Effector memory CD8-positive, alpha-beta T cell (primary cell): Measurements from ENCODE around the gene ZNF407.

Experiments
- ATAC-seq: fragments of 150-1000 bp; cut with Tn5 transposase; replicated peaks from 2 replicates; pipeline ENCODE4 v1.10.0; 2021; ENCODE audit warnings: mild to moderate bottlenecking, moderate library complexity
- DNase-seq, 3 experiments: peaks; one replicate each; pipeline ENCODE4 v3.0.0; 2021
- H3K27ac Mint-ChIP-seq, 2 donors: one replicate each; pipeline ENCODE4 v1.8.0; 2022; ENCODE audit warnings: mild to moderate bottlenecking in 2 of 2, mixed read lengths in 2 of 2, moderate library complexity in 2 of 2
- H3K27me3 Mint-ChIP-seq, 2 donors: one replicate each; pipeline ENCODE4 v1.8.0; 2022; ENCODE audit warnings: mixed read lengths in 2 of 2
- H3K36me3 Mint-ChIP-seq: one replicate; pipeline ENCODE4 v1.8.0; 2022; ENCODE audit warnings: mild to moderate bottlenecking, moderate library complexity, mixed read lengths; ENCODE audit not compliant: insufficient read depth
- H3K4me1 Mint-ChIP-seq, 2 donors: one replicate each; pipeline ENCODE4 v1.8.0; 2022; ENCODE audit warnings: low read depth in 2 of 2, mixed read lengths in 2 of 2
- H3K4me3 Mint-ChIP-seq, 2 donors: one replicate each; pipeline ENCODE4 v1.8.0; 2022; ENCODE audit warnings: mild to moderate bottlenecking in 2 of 2, mixed read lengths in 2 of 2, moderate library complexity in 2 of 2
- H3K9me3 Mint-ChIP-seq, 2 donors: one replicate each; pipeline ENCODE4 v1.8.0; 2022; ENCODE audit warnings: mixed read lengths in 2 of 2

Gene ZNF407

DNA sequence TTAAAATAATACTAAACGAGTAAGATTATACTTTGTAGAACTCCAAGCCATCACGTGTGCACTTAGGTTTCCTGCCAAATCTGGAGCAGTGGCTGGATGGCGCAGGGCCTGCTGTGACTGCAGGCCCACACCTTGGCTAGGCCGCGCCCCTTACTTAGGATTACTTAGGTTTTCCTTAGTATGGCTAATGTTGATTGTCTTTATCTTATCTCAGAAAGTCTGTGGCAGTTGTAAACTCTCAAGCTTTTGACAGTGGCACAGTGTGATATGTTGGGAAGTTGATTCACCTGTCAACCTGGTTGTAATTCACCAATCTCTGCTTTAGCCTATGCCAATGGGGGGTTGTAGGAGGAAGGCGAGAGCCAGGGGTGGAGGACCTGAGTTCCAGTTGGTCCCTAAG is 208.4 kb downstream of the ZNF407 start:
- no peaks in the 10 kb centered on the region for H3K27me3 Mint-ChIP-seq
- DNase-seq (no peak), ATAC-seq (no peak)
- no peak overlapping the region for H3K27ac Mint-ChIP-seq
- no peaks in the 10 kb centered on the region for H3K9me3 Mint-ChIP-seq
- no peak overlapping the region for H3K4me3 Mint-ChIP-seq
- H3K4me1 Mint-ChIP-seq: no peaks in the 10 kb centered on the region
- no peaks in the 10 kb centered on the region for H3K36me3 Mint-ChIP-seq

DNA sequence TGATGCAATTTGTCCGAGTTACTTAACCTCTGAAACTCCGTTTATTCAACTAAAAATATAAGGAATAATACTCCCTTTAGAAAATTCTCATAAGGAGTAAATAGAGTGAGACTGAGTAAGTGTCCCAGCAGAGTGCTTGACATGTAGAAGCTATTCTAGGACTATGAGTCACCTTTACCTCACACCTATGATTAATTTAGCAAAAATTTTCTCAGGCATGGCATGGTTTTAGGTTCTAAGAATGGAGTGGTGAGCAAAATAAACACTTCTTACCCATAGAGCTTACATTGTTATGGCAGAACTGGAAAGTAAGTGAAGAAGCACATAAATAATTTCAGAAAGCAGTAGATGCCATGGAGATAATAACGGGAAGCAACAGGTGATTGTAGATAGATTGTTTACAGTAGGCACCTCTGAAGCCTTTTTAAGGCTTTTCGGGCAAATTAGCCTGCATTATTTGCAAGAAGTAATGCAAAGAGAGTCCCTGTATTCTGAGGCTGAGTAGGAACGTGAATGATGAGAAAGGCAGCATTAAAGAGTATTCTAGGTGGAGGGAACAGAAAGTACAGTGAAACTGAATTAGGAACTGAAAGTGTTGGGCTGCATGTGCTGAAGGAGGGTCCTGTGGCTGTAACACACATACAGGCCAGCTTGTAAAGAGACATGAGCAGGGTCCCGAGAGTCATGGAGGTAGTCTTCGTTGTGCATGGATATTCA is 209.2 kb downstream of the ZNF407 start:
- H3K4me3 Mint-ChIP-seq: no peak overlapping the region
- no peaks in the 10 kb centered on the region for H3K4me1 Mint-ChIP-seq
- no peak for DNase-seq
- H3K9me3 Mint-ChIP-seq: no peaks in the 10 kb centered on the region
- H3K36me3 Mint-ChIP-seq: no peaks in the 10 kb centered on the region
- no peak overlapping the region for H3K27ac Mint-ChIP-seq
- no peak for ATAC-seq
- H3K27me3 Mint-ChIP-seq: no peaks in the 10 kb centered on the region

DNA sequence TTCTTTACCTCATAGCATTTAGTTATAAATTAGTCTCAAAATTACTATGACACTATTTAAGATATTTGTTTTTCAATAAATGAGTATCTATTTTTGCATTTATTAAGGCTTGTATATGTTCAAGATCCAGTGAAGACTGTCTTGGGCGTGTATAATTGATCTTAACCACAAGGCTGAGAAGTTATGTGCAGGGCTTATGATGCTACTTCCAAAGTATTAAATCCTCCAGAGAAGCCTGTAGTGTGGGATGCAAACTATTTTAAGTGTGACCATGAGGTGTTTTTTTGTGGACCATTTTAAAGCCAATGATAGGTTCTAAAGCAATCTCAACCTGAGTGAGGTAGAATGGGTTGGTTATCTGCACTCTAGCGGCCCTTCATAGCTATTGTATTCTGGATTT is 219.9 kb downstream of the ZNF407 start:
- peaks cover 3% of the 10 kb centered on the region for H3K36me3 Mint-ChIP-seq
- H3K9me3 Mint-ChIP-seq: peaks cover 1 to 5% of the 10 kb centered on the region in 2 donors
- no peaks in the 10 kb centered on the region for H3K4me1 Mint-ChIP-seq
- DNase-seq (no peak), ATAC-seq (no peak)
- no peak overlapping the region for H3K4me3 Mint-ChIP-seq
- H3K27ac Mint-ChIP-seq: no peak overlapping the region
- H3K27me3 Mint-ChIP-seq: no peaks in the 10 kb centered on the region

DNA sequence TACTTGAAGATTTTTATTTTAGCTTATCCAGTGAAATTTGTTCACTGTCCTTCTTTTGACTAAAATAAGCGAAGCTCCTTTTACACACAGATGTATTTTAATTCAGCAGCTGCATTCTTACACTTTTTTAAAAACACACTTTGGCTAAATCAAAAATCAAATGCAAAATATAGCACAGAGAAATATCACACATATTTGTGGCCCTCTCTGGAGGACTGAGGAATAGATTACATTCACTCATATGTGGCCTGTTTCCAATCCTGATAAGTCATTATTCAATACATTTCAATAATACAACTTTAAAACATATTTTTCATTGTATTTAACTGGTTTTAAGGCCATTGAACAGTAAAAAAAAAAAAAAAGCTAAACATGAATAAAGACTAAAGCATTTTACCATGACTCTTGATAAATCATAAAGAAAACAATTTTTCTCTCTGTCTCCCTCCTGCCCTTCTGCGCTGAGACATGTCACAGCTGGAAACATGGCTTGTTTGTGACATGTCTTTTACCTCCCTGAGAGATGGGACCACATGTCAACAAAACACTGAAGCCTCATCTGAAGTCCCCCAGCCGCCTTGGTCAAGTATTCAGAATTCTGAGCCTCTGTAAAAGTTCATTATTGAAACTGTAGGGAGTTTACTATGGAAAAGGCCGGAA is 221.0 kb downstream of the ZNF407 start:
- no peak overlapping the region for H3K27ac Mint-ChIP-seq
- no peak overlapping the region for H3K4me3 Mint-ChIP-seq
- H3K4me1 Mint-ChIP-seq: peaks cover 0 to 3% of the 10 kb centered on the region in 2 donors
- no peaks in the 10 kb centered on the region for H3K27me3 Mint-ChIP-seq
- ATAC-seq (no peak), DNase-seq (no peak)
- H3K36me3 Mint-ChIP-seq: no peaks in the 10 kb centered on the region
- peaks cover 1 to 5% of the 10 kb centered on the region in 2 donors for H3K9me3 Mint-ChIP-seq

DNA sequence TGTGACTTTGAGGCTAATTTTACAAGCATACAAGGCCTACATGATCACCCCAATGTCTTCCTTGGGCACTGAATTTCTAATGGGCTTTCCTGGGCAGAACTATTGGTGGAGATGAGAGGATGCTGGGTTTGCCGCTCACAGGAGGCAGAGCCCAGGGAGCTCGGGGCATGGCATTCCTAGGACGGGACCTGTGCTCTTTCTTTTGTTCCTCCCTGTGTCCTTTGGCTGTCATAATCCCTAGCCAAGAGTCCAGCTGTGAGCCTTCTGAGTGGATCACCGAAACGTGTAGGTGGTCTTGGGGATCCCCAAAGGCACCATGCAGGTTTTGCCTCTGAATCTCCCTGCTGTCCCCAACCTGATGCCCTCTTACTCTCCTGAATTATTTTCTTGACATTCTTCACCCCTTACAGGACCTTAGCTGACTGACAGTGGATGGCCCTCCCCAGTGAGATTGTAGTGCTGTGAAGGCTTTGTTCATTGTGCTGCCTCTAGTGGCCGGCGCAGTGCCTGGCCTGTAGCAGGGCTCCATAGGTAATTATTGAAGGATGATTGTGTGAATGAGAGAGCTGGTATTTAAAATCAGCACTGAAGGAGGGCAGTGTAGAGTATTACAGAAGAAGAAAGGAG is 221.9 kb downstream of the ZNF407 start:
- Mint-ChIP-seq H3K36me3 (no peaks in the 10 kb centered on the region), H3K4me1 (peaks cover 0 to 3% of the 10 kb centered on the region in 2 donors), H3K9me3 (peaks cover 1 to 5% of the 10 kb centered on the region in 2 donors), H3K27ac (no peak overlapping the region), H3K27me3 (no peaks in the 10 kb centered on the region), H3K4me3 (no peak overlapping the region)
- ATAC-seq (no peak), DNase-seq (no peak)

DNA sequence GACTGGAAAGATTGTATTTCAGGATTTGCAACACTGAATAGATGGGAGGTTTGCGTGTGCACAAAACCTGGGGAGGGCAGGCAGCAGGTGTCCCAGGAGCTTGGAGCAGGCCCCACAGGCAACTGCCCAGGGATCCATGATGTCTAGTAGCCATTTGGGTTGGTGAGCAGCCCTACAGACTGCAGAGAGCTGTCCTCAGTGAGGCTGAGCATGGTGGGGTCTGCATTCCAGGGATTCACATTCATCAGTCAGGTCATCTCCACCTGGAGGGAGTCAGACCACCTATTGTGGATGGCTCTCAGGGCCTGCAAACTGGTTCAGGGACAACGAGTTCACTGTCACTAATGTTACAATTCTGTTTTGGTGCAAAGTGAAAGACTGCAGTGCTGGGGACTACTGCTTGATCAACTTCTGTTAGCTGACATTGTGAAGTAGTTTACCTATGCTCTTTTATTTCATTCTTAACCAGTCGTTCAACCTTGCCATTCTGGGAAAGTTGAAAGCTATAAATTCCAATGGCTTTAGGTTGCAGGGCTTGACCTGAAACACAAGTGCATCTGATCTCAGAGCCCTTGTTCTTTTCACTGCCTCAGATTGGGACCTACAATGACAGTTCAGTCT is 222.6 kb downstream of the ZNF407 start:
- Mint-ChIP-seq H3K27ac (no peak overlapping the region), H3K27me3 (no peaks in the 10 kb centered on the region), H3K9me3 (peaks cover 1 to 5% of the 10 kb centered on the region in 2 donors), H3K36me3 (no peaks in the 10 kb centered on the region), H3K4me1 (peaks cover 0 to 3% of the 10 kb centered on the region in 2 donors), H3K4me3 (no peak overlapping the region)
- ATAC-seq (no peak), DNase-seq (no peak)

DNA sequence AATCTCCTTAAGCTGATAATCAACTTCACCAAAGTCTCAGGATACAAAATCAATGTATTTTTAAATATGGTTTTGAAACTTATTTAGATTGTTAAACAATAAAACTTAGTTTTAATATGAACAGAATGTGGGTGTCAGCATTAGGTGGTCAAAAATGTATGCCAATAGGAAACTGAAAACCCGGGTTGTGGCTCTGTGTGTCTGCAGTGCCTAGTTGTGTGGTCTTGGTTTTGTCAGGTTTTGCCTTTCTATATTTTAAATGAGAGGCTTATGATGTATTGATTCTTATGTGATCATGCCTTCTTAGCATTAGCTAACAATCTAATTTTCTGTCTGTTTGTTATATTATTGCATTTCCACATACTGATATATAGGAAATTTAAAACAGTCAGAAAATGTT is 227.8 kb downstream of the ZNF407 start:
- Mint-ChIP-seq H3K36me3 (no peaks in the 10 kb centered on the region), H3K4me3 (no peak overlapping the region), H3K4me1 (peaks cover 0 to 3% of the 10 kb centered on the region in 2 donors), H3K27ac (no peak overlapping the region), H3K27me3 (no peaks in the 10 kb centered on the region), H3K9me3 (peaks cover 1 to 4% of the 10 kb centered on the region in 2 donors)
- ATAC-seq (no peak), DNase-seq (no peak)

DNA sequence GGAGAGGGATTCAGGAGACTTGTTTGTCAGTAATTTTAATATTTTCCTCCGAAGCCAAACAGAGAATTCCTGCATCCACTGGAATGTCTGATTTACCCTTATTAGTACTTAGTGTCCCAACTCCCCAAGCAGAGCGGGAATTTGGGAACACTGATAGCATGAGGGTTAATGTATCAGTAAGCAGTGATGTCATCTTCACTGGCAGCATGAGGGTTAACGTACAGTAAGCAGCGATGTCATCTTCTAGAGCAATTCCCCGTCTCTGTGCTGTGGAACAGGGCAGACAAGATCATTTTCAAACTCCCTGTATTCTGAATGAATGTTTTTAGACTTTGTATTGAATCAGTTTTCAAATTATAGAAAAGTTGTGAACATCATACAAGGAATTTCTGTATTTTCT is 228.9 kb downstream of the ZNF407 start:
- H3K9me3 Mint-ChIP-seq: no peaks in the 10 kb centered on the region
- H3K27ac Mint-ChIP-seq: no peak overlapping the region
- H3K4me3 Mint-ChIP-seq: no peak overlapping the region

DNA sequence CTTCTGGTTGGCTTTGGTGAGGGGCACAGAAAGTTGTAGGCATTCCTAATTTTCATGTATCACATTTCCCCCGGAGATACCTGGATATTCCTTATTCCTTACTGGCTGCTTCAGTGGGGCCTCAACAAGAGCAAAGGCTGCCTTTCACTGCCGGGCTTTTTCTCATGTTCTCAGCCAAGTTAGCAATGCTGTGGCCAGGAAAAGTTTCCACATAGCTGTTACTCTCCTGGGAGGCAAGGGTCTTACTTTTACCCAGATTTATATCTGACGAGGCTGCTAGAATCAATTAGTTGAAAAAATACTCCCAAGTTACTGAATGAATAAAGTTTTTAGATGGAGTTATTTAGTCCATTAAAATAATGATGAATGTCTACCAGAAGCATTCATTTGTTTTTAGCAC is 230.5 kb downstream of the ZNF407 start:
- DNase-seq (no peak), ATAC-seq (no peak)
- peaks cover 3 to 5% of the 10 kb centered on the region in 2 donors for H3K4me1 Mint-ChIP-seq
- no peak overlapping the region for H3K4me3 Mint-ChIP-seq
- H3K27ac Mint-ChIP-seq: no peak overlapping the region
- H3K27me3 Mint-ChIP-seq: no peaks in the 10 kb centered on the region
- no peaks in the 10 kb centered on the region for H3K36me3 Mint-ChIP-seq
- no peaks in the 10 kb centered on the region for H3K9me3 Mint-ChIP-seq

More for the DNA sequence above, 228.9 kb downstream of the ZNF407 start:
- DNase-seq (no peak), ATAC-seq (no peak)
- Mint-ChIP-seq H3K36me3 (no peaks in the 10 kb centered on the region), H3K27me3 (no peaks in the 10 kb centered on the region), H3K4me1 (peaks cover under 1 to 3% of the 10 kb centered on the region in 2 donors)

DNA sequence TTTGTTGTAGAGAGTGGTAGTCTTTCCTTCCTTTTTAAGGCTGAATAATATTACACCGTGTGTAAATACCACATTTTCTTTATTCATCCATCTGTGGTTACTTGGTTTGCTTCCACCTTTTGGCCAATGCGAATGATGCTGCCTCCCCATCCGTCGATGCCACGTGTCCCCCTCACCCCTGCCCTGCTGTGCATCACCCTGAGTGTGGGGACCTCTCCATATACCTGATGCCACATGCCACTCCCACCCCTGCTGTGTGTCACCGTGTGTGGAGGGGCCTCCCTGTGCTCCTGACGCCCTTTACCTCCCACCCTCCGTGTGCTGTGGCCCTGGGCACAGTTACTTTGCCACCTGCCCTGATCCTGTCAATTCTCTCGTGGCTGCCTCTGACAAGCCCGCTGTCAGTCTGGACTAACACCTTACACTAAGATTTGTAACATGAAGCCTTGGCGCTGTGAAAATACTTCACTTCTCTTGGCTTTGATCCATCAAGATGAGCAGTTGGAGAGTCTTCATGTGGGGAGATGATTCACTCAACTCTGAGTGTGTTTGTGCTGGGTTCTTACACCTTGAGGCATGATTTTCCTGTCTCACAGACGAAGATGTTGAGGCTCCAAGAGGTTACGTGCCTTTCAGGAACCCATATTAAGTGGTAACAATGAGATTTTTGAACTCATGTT is 234.0 kb downstream of the ZNF407 start:
- ATAC-seq (no peak), DNase-seq (no peak)
- no peaks in the 10 kb centered on the region for H3K36me3 Mint-ChIP-seq
- H3K4me3 Mint-ChIP-seq: no peak overlapping the region
- no peaks in the 10 kb centered on the region for H3K27me3 Mint-ChIP-seq
- peaks cover 5 to 18% of the 10 kb centered on the region in 2 donors for H3K4me1 Mint-ChIP-seq
- no peaks in the 10 kb centered on the region for H3K9me3 Mint-ChIP-seq
- H3K27ac Mint-ChIP-seq: no peak overlapping the region

DNA sequence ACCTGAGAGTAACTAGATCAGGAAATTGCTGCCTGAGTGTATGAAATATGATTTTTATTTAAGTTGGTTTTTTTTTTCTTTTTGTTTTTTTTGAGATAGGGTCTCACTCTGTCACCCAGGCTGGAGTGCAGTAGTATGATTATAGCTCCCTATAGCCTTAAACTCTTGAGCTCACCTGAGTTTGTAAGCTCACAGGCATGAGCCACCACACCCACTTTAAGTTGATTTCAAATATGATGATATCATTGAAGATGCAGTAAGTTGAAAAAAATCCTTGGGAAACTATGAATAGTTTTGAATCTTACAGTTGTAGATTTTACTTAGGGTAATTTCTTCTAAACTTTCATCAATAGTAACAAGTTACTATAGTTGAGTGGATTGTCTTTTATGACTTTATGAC is 234.7 kb downstream of the ZNF407 start:
- DNase-seq (no peak), ATAC-seq (no peak)
- Mint-ChIP-seq H3K36me3 (no peaks in the 10 kb centered on the region), H3K27me3 (no peaks in the 10 kb centered on the region), H3K27ac (no peak overlapping the region), H3K4me3 (no peak overlapping the region), H3K4me1 (peaks cover 5 to 18% of the 10 kb centered on the region in 2 donors), H3K9me3 (no peaks in the 10 kb centered on the region)

DNA sequence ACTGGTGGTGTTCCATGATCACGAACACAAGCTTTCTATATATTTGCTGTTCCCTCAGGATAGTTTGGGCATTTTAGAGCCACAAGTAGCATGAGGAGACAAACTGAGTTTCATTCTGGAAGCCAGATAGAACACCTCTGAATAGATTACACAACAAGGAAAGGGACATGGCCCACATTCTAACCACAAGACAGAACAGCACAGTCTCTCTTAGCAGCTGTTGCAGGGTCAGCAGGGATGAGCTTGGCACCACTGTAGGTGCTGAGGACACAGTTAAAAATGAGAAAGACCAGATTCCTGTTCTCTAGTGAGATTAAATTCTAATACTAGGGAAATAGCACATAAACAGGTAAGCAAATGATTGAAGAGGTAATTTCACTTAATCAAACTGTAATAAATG is 235.3 kb downstream of the ZNF407 start:
- H3K9me3 Mint-ChIP-seq: no peaks in the 10 kb centered on the region
- no peak for DNase-seq
- H3K36me3 Mint-ChIP-seq: no peaks in the 10 kb centered on the region
- H3K27me3 Mint-ChIP-seq: no peaks in the 10 kb centered on the region
- no peak overlapping the region for H3K4me3 Mint-ChIP-seq
- peaks cover 5 to 20% of the 10 kb centered on the region in 2 donors for H3K4me1 Mint-ChIP-seq
- H3K27ac Mint-ChIP-seq: no peak overlapping the region
- no peak for ATAC-seq
